GM21381 (cell line): Measurements from ENCODE around the gene FYCO1.

Experiments
- ATAC-seq: cut with Tn5 transposase; IDR thresholded peaks from one replicate; pipeline ENCODE4 v1.9.1; 2021; ENCODE audit warnings: mild to moderate bottlenecking, moderate library complexity; ENCODE audit not compliant: unreplicated experiment

FYCO1 gene

GRCh38 chr3:45984331-45985312 is 11.0 kb downstream of the FYCO1 start:
- no peak for ATAC-seq

DNA sequence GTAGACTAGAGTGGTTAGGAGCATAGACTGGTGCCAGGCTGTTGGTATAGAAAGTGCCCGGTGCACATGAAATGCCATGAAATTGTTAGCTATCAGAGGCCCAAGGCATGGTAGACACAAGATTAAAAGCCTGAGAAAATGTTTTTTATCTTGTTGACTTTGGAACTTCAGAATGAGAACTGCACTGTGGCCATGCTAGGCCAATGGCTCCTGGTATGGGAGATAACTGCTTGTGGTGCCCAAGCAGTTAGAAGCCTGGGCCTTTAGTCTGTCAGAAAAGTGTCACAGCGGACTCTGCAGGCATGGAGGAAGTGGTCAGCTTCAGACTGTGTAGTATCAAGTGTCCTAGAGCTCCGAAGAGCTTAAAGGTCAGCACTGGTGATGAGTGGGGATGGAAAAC is 11.9 kb downstream of the FYCO1 start:
- ATAC-seq = no peak

DNA sequence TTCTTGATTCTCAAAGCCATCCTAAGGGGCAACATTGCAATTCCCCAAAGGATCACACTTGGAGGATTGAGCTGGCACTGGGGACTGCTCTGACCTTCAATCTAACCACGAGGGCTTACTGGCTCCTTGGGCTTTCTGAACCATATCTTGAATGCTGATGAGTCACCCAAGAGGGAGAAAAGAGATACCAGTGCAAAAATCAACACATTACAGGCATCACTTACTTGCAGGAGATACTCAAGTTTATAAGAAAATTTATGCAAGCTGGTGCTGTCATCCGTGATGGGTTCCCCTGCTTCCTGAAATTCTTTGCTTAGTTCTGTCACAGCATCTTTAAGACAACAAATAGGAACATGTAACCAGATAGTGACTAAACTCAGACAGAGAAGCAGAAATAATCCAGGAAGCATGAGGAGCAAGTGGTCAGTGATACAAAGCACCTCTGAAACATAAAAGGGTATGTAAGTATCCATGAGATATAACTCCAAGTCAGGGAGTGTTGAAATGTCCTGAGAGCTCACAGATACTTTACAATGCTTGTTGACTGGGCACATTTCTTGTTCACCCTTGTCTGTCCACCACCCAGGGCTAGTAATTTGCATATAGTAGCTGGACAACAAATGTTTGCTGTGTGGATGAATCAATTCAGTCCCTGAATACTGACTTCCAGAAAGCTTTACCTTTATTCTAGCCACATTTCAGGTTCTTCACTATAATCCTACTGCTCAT is 14.1 kb downstream of the FYCO1 start:
- no peak for ATAC-seq

GRCh38 chr3:45980819-45981218 is 14.8 kb downstream of the FYCO1 start:
- no peak for ATAC-seq

DNA sequence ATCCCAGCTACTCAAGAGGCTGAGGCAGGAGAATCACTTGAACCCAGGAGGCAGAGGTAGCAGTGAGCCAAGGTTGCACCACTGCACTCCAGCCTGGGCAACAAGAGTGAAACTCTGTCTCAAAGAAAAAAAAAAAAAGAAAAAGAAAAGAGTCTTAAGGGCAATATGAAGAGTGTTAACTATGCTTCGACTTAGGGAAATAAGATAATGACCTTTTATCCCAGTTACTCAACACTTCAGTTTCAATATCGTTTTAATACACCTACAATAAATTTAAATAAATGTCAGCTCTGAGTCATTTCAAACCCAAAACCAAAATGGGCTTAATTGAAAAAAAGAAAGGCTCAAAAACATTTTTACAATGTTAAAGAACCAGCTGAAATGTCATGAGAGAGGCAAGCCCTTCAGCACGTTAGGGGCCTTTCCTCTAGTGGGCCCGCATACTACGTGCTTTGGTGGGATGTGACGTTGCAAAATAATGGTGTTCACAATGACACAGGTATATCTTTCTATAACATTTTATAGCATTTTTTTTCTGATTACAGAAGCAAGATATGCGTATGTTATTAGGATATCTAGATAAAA is 15.3 kb downstream of the FYCO1 start:
- ATAC-seq = no peak

GRCh38 chr3:45979378-45979777 is 16.2 kb downstream of the FYCO1 start:
- no peak for ATAC-seq

- ATAC-seq = no peak
These were observed 17.4 kb downstream of the FYCO1 start for GRCh38 chr3:45978006-45978761.

DNA sequence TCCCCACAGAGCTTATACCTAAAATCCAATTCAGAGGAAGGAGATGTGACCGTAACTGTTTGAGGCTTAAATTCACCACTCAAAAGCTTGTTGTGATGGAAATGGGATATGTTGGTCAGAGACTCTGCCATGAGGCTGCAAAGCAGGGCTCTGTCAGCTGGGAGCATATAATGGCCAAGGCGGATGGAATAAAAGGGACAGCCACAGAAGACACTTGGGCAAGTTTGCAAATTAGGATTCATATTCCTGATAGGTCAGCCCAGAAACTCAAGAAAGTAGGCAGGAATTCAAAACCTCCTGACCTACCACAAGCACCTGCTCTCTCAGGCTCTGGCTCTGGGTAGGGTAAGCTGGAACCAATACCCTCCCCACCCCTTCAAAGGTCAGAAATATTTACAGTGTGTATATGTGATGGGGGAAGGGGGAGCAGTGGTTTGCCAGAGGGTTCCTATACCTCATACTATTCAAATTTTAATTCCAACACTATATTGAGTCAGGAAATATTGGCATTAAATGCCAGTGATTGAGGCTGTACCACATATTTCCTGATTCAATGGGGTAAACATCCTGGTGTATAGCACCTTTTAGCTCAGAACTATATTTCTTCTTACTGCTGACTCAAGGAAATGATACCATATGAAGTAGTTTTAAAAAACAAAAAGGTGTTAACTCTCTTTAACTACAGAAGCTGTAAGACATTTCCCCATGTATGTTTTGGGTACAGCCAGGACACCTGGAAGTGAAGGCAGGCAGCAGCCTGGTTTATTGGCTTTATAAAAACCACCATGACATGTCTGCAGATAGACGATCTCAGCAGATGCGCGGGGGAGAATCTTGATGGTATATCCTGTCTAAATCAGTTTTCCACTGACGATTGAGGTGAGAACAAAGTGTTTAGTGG is 19.2 kb downstream of the FYCO1 start:
- no peak for ATAC-seq

DNA sequence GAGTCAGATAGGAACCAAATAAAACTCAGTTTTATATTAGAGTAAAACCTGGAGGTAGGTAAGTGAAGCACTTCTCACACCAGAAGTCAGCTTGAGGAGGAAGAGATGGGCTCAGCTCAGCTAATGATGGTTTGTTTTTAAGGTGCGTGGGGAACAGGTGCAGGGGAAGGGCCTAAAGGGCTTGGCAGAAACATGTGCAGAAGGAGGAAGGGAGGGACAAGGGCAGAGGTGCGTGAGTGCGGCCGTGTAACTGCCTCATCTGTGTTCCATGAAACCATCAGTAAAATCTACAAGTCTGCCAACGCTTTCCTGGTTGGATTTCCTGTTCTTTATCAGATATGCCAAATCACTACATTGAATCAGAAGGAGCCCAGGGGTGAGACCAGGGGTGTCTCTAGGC is 19.9 kb downstream of the FYCO1 start:
- ATAC-seq = no peak

- ATAC-seq = no peak
These were observed 20.9 kb downstream of the FYCO1 start for GRCh38 chr3:45974686-45975085.

DNA sequence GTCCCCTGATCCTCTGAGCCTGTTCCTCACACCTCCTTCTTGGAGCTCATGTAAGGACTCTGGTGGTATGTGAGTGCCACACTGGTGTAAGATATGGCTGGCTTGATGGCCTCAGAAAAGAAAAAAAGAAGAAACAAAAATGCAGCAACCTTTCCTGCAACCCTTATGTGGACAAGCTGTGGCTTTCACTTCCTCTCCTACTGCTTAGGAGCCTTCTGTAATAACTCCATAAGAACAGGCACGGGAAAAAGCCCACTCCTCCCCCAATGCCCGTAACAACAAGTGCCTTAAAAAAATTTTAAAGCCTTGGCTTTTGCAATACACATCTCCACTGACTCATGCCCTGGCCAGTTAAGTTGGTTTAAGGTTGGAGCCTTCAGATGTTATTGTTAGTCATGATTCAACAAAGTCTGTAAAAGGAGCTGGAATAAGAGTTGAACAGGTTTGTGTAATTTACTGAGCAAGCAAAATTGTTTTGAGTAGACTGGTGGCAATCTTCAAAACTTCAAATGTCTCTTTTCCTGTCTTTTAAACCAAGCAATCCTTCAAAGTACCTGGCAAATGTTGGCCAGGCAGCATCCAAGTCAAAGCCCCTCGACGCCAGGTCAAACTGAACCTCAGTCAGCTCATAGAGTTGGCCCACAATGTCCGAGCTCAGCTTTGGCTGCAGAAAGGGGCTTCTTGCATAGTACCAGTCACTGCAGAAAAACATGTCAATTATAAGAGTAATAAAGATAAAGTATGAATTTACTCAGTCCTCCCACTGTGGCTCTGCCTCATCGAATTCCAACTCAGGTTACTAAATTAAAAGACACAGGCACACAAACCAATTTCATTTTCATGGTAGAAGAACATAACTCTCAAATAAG is 22.9 kb downstream of the FYCO1 start:
- ATAC-seq = no peak

GRCh38 chr3:45969953-45970352 is 25.7 kb downstream of the FYCO1 start:
- ATAC-seq = no peak

DNA sequence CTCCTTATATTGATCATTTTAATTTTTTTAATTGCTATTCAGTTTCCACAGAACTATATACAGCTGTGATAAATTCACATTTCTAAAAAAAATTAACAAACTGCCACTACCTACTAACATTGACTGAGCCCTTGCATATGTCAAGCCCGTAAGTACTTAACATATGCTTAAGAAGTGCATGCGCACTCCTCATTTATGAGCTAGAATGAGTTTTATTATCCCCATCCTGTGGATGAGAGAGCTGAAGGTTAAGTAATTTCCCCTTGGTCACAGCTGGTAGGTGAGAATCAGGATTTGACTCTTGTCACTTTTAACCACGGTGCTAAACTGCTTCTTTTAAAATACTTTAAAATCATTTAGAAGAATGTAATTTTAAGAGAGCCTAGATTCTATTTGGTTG is 26.5 kb downstream of the FYCO1 start:
- no peak for ATAC-seq

- ATAC-seq = no peak
These were observed 26.9 kb downstream of the FYCO1 start for GRCh38 chr3:45968706-45969105.

- no peak for ATAC-seq
These were observed 27.5 kb downstream of the FYCO1 start for GRCh38 chr3:45968149-45968548.

GRCh38 chr3:45967724-45968123 is 27.9 kb downstream of the FYCO1 start:
- no peak for ATAC-seq

DNA sequence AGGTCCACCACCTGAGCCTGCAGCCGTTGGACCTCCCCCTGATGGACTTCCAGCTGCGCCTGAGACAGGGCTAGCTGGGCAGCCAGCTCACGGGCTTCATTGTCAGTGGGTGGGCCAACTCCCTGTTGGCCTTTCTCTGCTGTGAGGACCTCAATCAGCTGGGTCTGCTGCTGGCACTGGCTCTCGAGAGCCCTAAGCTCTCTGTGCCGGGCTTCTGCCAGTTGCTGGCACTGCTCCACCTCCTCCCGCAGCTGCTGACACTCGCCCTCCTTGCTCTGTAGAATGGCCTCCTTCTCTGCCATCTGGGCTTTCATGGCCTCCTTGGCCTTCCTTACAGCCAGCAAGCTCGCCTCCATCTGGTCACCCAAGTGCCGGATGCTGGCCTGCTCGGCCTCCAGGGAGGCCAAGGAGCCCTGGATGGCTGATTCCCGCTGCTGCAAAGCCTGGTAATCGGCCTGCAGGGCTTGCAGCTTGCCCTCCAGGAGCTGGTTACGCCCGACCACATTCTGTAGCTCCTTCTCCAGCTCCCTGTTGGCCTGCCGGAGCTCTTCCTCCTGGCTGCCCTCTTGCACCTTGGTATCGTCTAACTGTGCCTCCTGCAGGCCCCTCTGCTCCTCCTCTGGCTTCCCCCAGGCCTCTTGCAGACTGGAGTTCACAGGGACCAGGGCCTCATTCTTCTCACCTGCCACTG is 28.5 kb downstream of the FYCO1 start:
- no peak for ATAC-seq

DNA sequence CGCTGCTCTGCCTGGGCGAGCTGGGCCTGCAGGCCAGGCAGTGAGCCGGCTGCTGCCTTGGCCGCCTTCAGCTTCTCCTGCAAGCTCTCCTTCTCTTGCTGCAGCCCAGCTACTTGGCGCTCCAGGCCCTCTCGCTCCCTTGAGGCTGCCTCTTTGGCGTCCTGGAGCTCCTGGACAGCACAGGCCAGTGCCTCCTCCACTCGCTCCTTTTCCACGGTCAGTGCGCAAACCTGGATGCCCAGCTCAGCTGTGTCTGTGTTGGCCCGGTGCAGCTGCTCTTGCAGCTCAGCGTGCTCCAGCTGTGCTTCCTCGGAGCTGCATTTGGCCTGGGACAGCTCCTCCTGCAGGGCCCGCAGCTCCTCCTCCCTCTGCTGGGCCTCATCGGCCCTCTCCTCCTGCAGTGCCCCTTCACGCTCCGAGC is 29.2 kb downstream of the FYCO1 start:
- ATAC-seq = no peak
